ENCODE results near the gene NSMCE1. TPM values are rescaled to one million over a fixed set of nuclear protein-coding genes. Genes with fewer than 3 reads are reported as not detected.

Gene NSMCE1
- total and polyA plus RNA-seq, 2 of the 8 experiments (the other 6 are each of a cell fraction or from before 2014, with no cell fraction given), result 8.1 to 16.6 TPM

- TF ChIP-seq CHD2 (IDR thresholded peaks at IDR 0.05; ENCODE audit: low read length), result no peak
- no peak for TF ChIP-seq CHD7 (IDR thresholded peaks at IDR 0.05; ENCODE audit: insufficient replicate concordance, low read length)
- no peak for TF ChIP-seq GTF2F1 (IDR thresholded peaks at IDR 0.05; ENCODE audit: borderline replicate concordance, low read depth, low read length)
- TF ChIP-seq TAF7 (optimal IDR thresholded peaks at IDR 0.05; ENCODE audit: borderline replicate concordance, low read depth, low read length), result no peak
- TF ChIP-seq RAD21 (IDR thresholded peaks at IDR 0.05 in 1 of 2, conservative IDR thresholded peaks at IDR 0.05 in 1 of 2; ENCODE audit: low read depth in 2 of 2, low read length in 2 of 2), result no peak
- TF ChIP-seq, protein P1, sequence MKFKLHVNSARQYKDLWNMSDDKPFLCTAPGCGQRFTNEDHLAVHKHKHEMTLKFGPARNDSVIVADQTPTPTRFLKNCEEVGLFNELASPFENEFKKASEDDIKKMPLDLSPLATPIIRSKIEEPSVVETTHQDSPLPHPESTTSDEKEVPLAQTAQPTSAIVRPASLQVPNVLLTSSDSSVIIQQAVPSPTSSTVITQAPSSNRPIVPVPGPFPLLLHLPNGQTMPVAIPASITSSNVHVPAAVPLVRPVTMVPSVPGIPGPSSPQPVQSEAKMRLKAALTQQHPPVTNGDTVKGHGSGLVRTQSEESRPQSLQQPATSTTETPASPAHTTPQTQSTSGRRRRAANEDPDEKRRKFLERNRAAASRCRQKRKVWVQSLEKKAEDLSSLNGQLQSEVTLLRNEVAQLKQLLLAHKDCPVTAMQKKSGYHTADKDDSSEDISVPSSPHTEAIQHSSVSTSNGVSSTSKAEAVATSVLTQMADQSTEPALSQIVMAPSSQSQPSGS (IDR thresholded peaks at IDR 0.05; ENCODE audit: low read length), result no peak
- no peak for TF ChIP-seq SUZ12 (IDR thresholded peaks at IDR 0.05; ENCODE audit: low read length)
- TF ChIP-seq CEBPB (IDR thresholded peaks at IDR 0.05; ENCODE audit: low read depth, low read length), result no peak
Measured at GRCh38 chr16:27303256-27304100, 34.9 kb upstream of the NSMCE1 start (continued).

Measured in H1 (cell line).